IMR-90 (cell line): ENCODE results near the gene PHC2. TPM values are rescaled to one million over a fixed set of nuclear protein-coding genes. Genes with fewer than 3 reads are reported as not detected.

Experiments used
- ATAC-seq: fragments of 200-7000 bp; cut with Tn5 transposase; 2 replicates; pipeline ENCODE4 v1.9.1; 2020; ENCODE audit warnings: low read depth, mild to moderate bottlenecking, moderate library complexity
- BruUV-seq: library from RNA; stranded (reverse); fragments of 400-500 nt; replicated peaks from 2 replicates; lab custom pipeline; 2021; lab: Mats Ljungman, UMichigan
- CTCF ChIA-PET: fragments of 300-600 bp; formaldehyde crosslinking; extraction: SDS; loops from one replicate; lab custom pipeline; 2021; ENCODE audit warnings: antibody characterized with exemption; lab: Yijun Ruan, JAX
- POLR2A ChIA-PET: fragments of 300-600 bp; sonication (Branson Sonifier 250); formaldehyde crosslinking; loops from one replicate; lab custom pipeline; 2022; ENCODE audit warnings: antibody characterized with exemption; ENCODE audit not compliant: unreplicated experiment; lab: Charles Lee
- DNase-seq: peaks from one replicate; pipeline ENCODE4 v3.0.0; 2013
- H2AFZ ChIP-seq: replicated peaks from 2 replicates; pipeline ENCODE3; 2013; ENCODE audit warnings: low read length, mild to moderate bottlenecking; ENCODE audit not compliant: poor library complexity
- H2AK5ac ChIP-seq: 2 replicates; pipeline ENCODE4 v1.6.1; 2013; ENCODE audit warnings: low read depth, low read length, inconsistent platforms
- H2AK9ac ChIP-seq: replicated peaks from 2 replicates; pipeline ENCODE3; 2013; ENCODE audit warnings: mild to moderate bottlenecking, low read depth, low read length, moderate library complexity; ENCODE audit not compliant: poor library complexity
- H2BK120ac ChIP-seq: 2 replicates; pipeline ENCODE4 v1.6.1; 2013; ENCODE audit warnings: low read depth, low read length, inconsistent platforms
- H2BK15ac ChIP-seq: 3 replicates; pipeline ENCODE4 v1.6.1; 2013; ENCODE audit warnings: low read depth, low read length, inconsistent platforms
- H2BK20ac ChIP-seq: 2 replicates; pipeline ENCODE4 v1.6.1; 2013; ENCODE audit warnings: low read depth, mild to moderate bottlenecking, inconsistent platforms, low read length, moderate library complexity
- H2BK5ac ChIP-seq: 2 replicates; pipeline ENCODE4 v1.6.1; 2013; ENCODE audit warnings: mild to moderate bottlenecking, low read depth, low read length, inconsistent platforms; ENCODE audit not compliant: poor library complexity, severe bottlenecking
- H3K14ac ChIP-seq: replicated peaks from 2 replicates; pipeline ENCODE4 v1.6.1; 2013; ENCODE audit warnings: low read depth, low read length, inconsistent platforms
- H3K18ac ChIP-seq: 2 replicates; pipeline ENCODE4 v1.6.1; 2013; ENCODE audit warnings: low read depth, low read length, control low read depth
- H3K23ac ChIP-seq: 2 replicates; pipeline ENCODE4 v1.6.1; 2013; ENCODE audit warnings: low read depth, low read length, inconsistent platforms
- H3K27ac ChIP-seq: 2 replicates; pipeline ENCODE4 v1.5.1; 2013; ENCODE audit warnings: mild to moderate bottlenecking, control low read depth, low read length; ENCODE audit not compliant: insufficient read depth
- H3K27me3 ChIP-seq: 2 replicates; pipeline ENCODE4 v1.6.1; 2013; ENCODE audit warnings: low read length; ENCODE audit not compliant: control insufficient read depth, insufficient read depth
- H3K36me3 ChIP-seq: 2 replicates; pipeline ENCODE4 v1.6.1; 2013; ENCODE audit warnings: low read length, mixed read lengths; ENCODE audit not compliant: control insufficient read depth, insufficient read depth
- H3K4ac ChIP-seq: 2 replicates; pipeline ENCODE4 v1.6.1; 2013; ENCODE audit warnings: low read depth, low read length, inconsistent platforms
- H3K4me1 ChIP-seq: 2 replicates; pipeline ENCODE4 v1.6.1; 2013; ENCODE audit warnings: low read length, mixed read lengths; ENCODE audit not compliant: control insufficient read depth, insufficient read depth
- H3K4me2 ChIP-seq: 2 replicates; pipeline ENCODE4 v1.6.1; 2013; ENCODE audit warnings: low read depth, mild to moderate bottlenecking, control low read depth, low read length, moderate library complexity
- H3K4me3 ChIP-seq: 2 replicates; pipeline ENCODE4 v1.5.1; 2013; ENCODE audit warnings: low read depth, mild to moderate bottlenecking, control low read depth, low read length, moderate library complexity; ENCODE audit not compliant: insufficient read depth
- H3K56ac ChIP-seq: 2 replicates; pipeline ENCODE4 v1.6.1; 2013; ENCODE audit warnings: low read length, inconsistent platforms; ENCODE audit not compliant: insufficient read depth; ENCODE audit errors: extremely low read depth
- H3K79me1 ChIP-seq, 2 experiments: 2 replicates each; pipeline ENCODE4 v1.6.1; 2013; ENCODE audit warnings: low read length in 2 of 2, inconsistent platforms in 1 of 2, low read depth in 1 of 2
- H3K9ac ChIP-seq: 2 replicates; pipeline ENCODE4 v1.6.1; 2013; ENCODE audit warnings: low read depth, low read length, control low read depth
- H3K9me1 ChIP-seq: 2 replicates; pipeline ENCODE4 v1.6.1; 2013; ENCODE audit warnings: low read length, inconsistent platforms; ENCODE audit not compliant: insufficient read depth
- H3K9me3 ChIP-seq: 2 replicates; pipeline ENCODE4 v1.6.1; 2013; ENCODE audit warnings: low read length; ENCODE audit not compliant: control insufficient read depth, insufficient read depth
- H4K20me1 ChIP-seq: 2 replicates; pipeline ENCODE4 v1.6.1; 2013; ENCODE audit warnings: low read length, inconsistent platforms; ENCODE audit not compliant: insufficient read depth
- H4K5ac ChIP-seq: 2 replicates; pipeline ENCODE4 v1.6.1; 2013; ENCODE audit warnings: mild to moderate bottlenecking, low read depth, low read length, control low read depth
- H4K8ac ChIP-seq, 2 experiments: 2 replicates each; pipeline ENCODE4 v1.6.1; 2013; ENCODE audit warnings: low read depth in 2 of 2, low read length in 2 of 2, control low read depth in 1 of 2, inconsistent platforms in 1 of 2
- H4K91ac ChIP-seq: 2 replicates; pipeline ENCODE4 v1.6.1; 2013; ENCODE audit warnings: low read depth, low read length, inconsistent platforms; ENCODE audit not compliant: insufficient read depth
- BHLHE40 ChIP-seq: fragments of 150-350 bp; IDR thresholded peaks from 2 replicates; pipeline ENCODE4 v1.6.1; 2016; ENCODE audit warnings: mild to moderate bottlenecking, low read depth, low read length
- RAD21 ChIP-seq: IDR thresholded peaks from 2 replicates; pipeline ENCODE4 v1.6.1; 2012; ENCODE audit warnings: low read length, improper control_type of control experiment
- WGBS, 2 experiments: methylation state at CpG; one replicate each; pipeline versions ENCODE4 v1.1.5 to v1.1.7; 2013; ENCODE audit warnings: missing lambda C conversion rate in 2 of 2; ENCODE audit not compliant: insufficient read length in 1 of 2; ENCODE audit errors: extremely low coverage in 2 of 2; 5-methylcytosine and 5-hydroxymethylcytosine counted together
- dilution Hi-C: fragments of 300-500 bp; cut with HindIII; formaldehyde crosslinking; loops from one replicate; pipeline ENCODE4 v1.14.3; 2018; ENCODE audit warnings: low sequenced_read_pairs; ENCODE audit not compliant: unreplicated experiment
- in situ Hi-C: fragments of 300-500 bp; cut with MboI; formaldehyde crosslinking; loops from 3 replicates; pipeline ENCODE4 v1.14.3; 2019; ENCODE audit warnings: low sequenced_read_pairs, inconsistent platforms, mixed read lengths
- intact Hi-C: fragments of 100-400 bp; cut with micrococcal nuclease; formaldehyde crosslinking; loops from 2 replicates; pipeline ENCODE4 v1.10.0; 2022
- polyA plus RNA-seq, 3 experiments: library from polyadenylated mRNA; depleted of rRNA; stranded (reverse); fragments of >200 nt; gene quantifications; 2 replicates each; pipeline ENCODE4 v1.2.3, GENCODE V29; 2012; ENCODE audit warnings: low replicate concordance in 1 of 3
- total RNA-seq: library from RNA; depleted of rRNA; stranded (reverse); fragments of >200 nt; gene quantifications from 2 replicates; pipeline ENCODE4 v1.2.3, GENCODE V29; 2012
- TF ChIP-seq, protein P1 (sequence below): conservative IDR thresholded peaks from 2 replicates; pipeline ENCODE4 v1.5.1; 2012; ENCODE audit warnings: mild to moderate bottlenecking, low read depth, low read length, improper control_type of control experiment

The PHC2 gene
- total and polyA plus RNA-seq, 2 of the 4 experiments (the other 2 are of a cell fraction), result 46.4 to 98.1 TPM

- Histone ChIP-seq H3K14ac (no peak overlapping the region), H4K91ac (no peak overlapping the region), H3K9me3 (no peaks in the 10 kb centered on the region), H2BK120ac (no peak overlapping the region), H3K4ac (no peak overlapping the region), H3K27ac (no peak overlapping the region), H3K4me3 (no peak overlapping the region), H3K79me1 (peaks cover 6 to 25% of the 10 kb centered on the region in 2 experiments), H3K4me1 (peaks cover 10% of the 10 kb centered on the region), H3K56ac (no peak overlapping the region), H2AK5ac (no peak overlapping the region), H3K23ac (peak overlapping the region; percentile 49; the same call in 1 of the 2 replicates), H3K27me3 (no peaks in the 10 kb centered on the region), H4K20me1 (peaks cover 14% of the 10 kb centered on the region), H3K9ac (no peak overlapping the region), H3K18ac (no peak overlapping the region), H2BK20ac (no peak overlapping the region), H3K9me1 (peaks cover 3% of the 10 kb centered on the region; the same call in 1 of the 2 replicates), H2AFZ (no peak overlapping the region), H2BK5ac (no peak overlapping the region), H3K36me3 (peaks cover 19% of the 10 kb centered on the region), H3K4me2 (no peak overlapping the region), H2BK15ac (no peak overlapping the region), H4K8ac (peak overlapping the region in 1 of 2 experiments; percentile 96; a peak in 1 of 4 replicates), H4K5ac (no peak overlapping the region), H2AK9ac (no peak overlapping the region)
- dilution Hi-C loops (no loop called here), intact Hi-C loops (no loop called here), in situ Hi-C loops (no loop called here)
- WGBS, 2 experiments, result 100% methylated on average over 2 of the region's 6 CpGs; no CpG with 5 or more reads in 1 of the 2 experiments
- DNase-seq (no peak), ATAC-seq (no peak)
- CTCF ChIA-PET, result interaction anchor here (0.7 to 0.9 kb wide), 2 partner anchors 11 to 29 kb away, joined by 3 read pairs; no protein-coding TSS in a partner anchor
- no TSS peak for BruUV-seq
- no peak for TF ChIP-seq RAD21
- TF ChIP-seq BHLHE40, result no peak
- TF ChIP-seq, protein P1, sequence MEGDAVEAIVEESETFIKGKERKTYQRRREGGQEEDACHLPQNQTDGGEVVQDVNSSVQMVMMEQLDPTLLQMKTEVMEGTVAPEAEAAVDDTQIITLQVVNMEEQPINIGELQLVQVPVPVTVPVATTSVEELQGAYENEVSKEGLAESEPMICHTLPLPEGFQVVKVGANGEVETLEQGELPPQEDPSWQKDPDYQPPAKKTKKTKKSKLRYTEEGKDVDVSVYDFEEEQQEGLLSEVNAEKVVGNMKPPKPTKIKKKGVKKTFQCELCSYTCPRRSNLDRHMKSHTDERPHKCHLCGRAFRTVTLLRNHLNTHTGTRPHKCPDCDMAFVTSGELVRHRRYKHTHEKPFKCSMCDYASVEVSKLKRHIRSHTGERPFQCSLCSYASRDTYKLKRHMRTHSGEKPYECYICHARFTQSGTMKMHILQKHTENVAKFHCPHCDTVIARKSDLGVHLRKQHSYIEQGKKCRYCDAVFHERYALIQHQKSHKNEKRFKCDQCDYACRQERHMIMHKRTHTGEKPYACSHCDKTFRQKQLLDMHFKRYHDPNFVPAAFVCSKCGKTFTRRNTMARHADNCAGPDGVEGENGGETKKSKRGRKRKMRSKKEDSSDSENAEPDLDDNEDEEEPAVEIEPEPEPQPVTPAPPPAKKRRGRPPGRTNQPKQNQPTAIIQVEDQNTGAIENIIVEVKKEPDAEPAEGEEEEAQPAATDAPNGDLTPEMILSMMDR, result no peak
- POLR2A ChIA-PET, result interaction anchor here (0.6 kb wide), 1 partner anchor 15 kb away, joined by 3 read pairs; no protein-coding TSS in a partner anchor
Observed at GRCh38 chr1:33351281-33351660, 79.6 kb downstream of the PHC2 start.
